ENCODE data around the gene NAGLU.

GRCh38 chr17:42529061-42529460 lies 7.0 kb upstream of the NAGLU start:
- no peak for TF ChIP-seq CTCF (optimal IDR thresholded peaks at IDR 0.05 in 1 of 3, IDR thresholded peaks at IDR 0.05 in 1 of 3, conservative IDR thresholded peaks at IDR 0.05 in 1 of 3; ENCODE audit: extremely low read depth in 1 of 3, insufficient read depth in 2 of 3, low read length in 3 of 3)
- no peak for TF ChIP-seq EZH2 (IDR thresholded peaks at IDR 0.05; ENCODE audit: low read length)

Measured in keratinocyte (primary cell).